Stimulated activated CD4-positive, alpha-beta T cell treated with anti-CD3 and anti-CD28 coated beads, Interleukin-12 subunit alpha, Interleukin-12 subunit beta, amount 100 ng/mL, for 4 hours (primary cell): Measurements from ENCODE around the gene FAM181A.

Experiments
- DNase-seq: peaks from one replicate; pipeline ENCODE4 v3.0.0-alpha.2; 2020

Gene FAM181A

DNA sequence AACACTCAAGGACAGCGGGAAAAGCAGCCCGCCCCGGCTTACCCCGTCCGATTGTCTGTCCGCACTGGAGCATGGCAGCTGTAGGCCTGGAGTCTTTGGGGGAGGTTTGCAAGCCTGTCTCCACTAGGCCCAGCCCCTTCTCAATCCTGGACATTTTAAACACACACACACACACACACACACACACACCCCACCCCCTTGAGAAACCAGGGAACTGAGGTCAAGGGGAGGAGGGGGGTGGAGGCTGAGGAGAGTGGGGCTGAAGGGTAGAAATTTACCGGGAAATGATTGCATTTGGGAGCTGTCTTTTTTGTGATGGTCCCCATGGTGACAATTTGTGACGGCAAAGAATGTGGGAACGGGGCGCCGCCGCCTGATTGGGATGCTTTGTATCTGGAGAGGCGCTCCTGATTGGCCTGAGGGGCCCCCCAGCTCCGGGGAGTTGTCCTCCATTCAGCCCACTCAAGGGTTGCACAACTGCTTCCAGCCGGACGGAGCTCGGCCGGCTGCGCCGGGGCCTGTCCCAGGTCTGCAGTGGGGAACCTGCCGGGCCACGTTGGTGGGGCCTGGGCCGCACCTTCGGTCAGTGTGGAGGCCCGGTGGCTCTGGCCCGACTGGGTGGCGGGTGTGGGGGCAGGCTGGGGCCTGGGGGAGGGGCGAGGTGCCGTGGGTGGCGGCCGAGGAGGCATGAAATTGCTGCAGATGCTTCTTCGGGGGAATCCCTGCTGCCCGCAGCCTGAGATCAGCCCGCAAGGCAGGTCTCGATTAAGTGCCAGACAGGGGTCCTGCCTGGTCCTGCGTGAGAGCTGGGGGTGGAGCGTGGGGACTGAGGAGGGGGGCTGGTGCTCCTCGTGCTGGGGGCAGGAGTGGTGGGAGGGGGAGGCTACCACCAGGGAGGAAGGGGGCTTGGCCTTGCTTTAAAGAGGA, at the start of gene FAM181A:
Gene FAM181A, plus strand, starts transcription at position 472 of the 927 bp plus-strand sequence. CDS start 942 bp downstream, outside the sequence.
- no peak for DNase-seq

DNA sequence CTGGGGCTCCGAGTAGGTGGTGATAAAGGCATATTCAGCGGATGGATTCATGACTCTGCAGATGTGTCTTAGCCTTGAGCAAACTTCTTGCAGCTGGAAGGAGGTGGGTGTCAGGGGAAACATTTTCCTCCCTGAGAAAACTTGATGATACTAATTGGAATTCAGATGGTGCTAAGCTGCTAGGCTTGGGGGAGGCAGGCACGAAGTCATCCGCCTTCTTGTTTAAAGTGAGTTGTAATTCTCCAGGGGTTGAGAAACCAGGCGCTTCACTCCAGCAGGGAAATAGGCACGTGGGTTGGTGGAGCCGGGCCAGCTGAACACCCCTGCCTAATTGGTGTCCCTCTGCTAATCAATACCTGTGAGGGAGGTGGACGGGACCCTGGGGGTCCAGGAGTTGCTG, 48.9 kb upstream of the FAM181A start:
- no peak for DNase-seq

DNA sequence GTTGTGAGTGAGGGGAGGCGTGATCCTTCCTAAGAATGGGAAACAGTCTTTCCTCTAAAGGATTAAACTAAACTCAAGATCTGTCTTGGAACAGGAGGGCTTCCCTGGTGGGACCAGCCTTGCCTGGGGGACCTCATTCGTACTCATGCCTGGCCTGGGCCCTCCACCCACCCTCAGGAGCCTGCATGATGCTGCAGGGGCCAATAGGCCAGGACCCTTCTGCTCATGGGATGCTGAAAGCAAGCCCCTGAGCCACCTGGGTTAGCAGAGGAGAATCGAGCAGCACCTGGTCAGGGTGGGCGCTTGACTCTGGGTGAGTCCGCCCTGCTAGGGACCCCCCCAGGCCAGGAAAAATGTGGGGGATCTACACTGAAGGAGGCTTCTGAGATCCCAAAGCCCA, 48.3 kb upstream of the FAM181A start:
- no peak for DNase-seq

DNA sequence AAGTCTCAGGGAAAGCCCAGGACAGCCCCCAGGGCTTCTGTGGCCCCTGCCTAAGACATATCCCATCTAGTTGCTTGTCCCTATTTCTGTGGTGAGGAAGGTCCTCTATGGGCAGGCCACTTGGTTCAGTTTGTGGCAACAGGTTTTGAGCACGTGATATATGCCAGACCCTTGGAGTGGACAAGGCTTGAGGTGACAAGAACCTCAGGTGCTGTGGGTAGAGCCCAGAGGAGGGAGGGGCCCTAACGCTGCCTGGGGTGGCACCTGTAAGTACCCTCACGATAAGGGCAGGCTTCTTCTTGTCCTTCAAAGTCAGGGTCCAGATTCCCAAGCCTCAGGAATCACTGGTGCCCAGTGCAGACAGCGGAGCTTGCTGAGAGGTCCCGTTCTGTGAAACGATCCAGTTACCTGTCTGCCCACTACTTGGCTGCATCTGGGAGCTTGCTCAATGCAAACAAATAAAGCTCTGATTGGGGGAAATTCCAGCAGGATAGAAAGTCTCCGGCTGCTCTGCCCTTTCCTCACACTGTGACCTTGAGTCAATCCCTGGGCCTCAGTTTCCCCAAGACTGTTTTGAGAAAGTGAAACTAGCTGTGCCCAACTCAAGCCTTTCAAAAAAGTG, 47.7 kb upstream of the FAM181A start:
- DNase-seq: no peak

DNA sequence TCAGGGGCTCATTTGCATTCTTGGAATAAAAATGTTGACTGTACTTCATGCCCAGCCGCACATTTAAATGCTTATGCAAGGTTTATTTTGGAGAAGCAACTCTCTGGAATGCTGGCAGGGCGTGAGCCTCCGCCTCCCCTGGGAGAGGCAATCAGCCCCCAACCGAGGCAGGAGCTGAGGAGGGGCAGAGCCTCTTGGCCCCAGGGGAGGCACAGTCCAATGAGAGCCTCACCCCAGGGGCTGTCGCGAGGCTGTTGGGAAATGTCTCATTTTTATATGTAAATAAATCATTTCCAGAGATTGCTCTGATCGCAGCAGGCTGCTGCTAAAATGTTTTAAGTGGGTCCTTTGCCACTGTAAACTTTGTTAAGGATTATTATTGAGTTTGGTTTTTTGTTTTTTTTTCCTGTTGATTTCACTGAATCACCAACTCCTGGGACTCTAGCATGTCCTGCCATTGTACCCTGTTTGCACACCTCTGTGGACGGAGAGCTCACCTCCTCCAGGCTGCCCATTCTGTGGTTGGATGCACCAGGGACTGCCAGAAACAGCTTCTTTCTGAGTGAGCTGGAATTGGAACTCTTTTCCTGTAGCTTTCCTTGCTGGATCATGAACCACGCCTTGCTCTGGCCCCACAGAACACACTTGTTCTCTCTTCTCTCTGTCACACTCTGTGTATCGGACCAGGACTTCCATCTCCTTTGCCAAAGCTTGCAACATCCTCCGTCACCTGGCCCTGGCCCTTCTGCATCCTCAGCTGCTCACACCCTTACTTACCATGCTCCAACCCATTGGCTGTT, 46.9 kb upstream of the FAM181A start:
- DNase-seq: no peak

DNA sequence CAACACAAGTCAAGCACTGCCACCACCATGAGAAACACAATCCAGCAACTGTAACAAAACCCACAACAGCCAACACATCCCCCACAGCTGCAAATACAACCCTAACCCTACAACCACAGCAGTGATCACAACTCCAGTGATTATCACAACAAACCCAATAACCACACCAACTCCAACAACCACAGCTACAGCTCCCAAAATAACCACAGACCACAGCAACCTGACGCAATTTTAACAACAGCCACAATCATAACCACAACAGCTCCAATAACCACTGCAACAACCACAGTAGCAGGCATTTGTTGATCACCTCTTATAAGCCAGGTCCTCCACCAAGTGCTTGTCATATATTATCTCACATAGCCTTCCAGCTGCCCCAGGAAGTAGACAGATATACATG, 42.2 kb upstream of the FAM181A start:
- no peak for DNase-seq

DNA sequence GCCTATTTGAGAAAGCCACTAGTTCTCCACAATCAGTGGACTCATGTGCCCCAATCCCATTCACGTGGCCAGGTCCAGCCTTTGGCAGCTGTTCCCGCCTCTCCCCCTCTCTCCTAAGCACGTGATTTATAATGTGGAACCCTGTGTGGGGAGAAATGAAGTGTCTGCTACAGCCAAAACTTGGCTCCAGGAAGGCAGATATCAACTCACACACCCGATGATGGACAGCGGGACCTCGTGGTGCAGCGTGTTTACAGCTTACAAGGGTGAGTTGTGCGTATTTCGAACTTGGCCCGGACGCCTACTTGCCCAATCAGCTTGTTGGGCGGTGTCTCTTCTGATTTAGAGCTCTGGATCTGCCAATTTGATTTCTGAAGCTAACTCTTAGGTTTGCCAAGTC, 38.1 kb upstream of the FAM181A start:
- no peak for DNase-seq

DNA sequence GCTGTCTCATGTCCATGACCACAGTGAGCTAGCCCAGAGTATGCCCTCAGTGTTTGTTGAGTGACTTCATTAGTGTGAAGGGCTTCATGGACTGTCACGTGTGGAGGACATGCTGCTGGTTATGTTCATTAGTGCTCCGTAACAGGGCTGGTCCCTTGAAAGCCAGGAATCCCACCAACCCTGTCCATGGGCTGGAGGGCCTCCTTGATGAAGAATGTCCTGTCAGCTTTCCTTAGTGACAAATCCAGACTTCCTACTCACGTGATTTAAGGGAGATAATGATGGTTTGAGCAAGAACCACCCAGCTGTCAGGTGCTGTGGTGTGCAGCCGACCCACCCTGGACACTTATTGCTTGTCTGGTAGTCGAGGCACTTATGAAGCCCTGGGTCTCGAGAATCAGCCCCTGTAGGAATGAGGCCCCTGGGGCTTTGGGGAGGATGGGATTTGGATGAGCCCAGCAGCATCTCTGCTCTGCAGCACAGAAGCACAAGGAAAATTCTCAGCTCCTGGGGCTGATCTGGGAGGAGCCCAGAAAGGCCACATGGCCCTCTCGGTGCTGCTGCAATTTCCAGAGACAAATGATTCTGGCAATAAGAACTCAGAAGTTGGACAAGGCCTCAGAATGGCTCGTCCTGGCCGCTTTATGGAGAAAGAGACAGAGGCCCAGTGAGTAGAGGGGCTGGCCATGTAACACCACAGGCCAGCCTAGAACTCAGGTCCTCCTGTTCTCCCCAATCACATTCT, 37.2 kb upstream of the FAM181A start:
- DNase-seq: no peak

DNA sequence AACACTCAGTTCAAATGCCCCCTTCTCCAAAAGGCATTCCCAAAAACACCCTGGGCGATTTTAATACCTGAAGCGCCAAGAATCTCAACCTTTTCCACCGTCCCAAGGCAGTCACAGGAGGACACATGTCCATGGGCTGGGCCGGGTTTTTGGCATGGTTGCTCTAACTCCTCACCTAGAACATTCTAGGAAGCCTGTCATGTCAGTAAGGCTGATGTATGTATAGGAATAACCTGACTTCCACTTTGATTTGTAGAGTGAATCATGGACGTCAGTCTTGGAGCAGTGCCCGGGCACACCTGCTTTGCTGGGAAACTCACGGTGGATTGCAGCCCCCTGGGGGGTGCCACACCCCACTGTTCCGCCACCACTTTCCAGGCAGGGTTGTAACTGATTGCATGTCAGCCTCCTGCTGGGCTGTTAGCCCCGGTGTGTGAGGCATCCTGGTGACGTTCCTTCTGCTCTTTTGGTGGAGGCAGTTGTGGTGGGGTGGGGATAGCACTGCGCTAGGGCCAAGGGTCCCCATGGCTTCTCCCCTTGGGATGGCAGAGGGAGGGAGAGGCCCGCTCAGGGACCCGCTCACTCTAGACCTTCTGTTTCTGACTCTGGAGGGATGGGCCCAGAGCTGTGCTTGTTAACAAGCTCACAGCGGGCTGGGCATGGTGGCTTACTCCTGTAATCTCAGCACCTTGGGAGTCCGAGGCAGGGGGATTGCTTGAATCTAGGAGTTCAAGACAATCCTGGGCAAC, 35.2 kb upstream of the FAM181A start:
- no peak for DNase-seq

DNA sequence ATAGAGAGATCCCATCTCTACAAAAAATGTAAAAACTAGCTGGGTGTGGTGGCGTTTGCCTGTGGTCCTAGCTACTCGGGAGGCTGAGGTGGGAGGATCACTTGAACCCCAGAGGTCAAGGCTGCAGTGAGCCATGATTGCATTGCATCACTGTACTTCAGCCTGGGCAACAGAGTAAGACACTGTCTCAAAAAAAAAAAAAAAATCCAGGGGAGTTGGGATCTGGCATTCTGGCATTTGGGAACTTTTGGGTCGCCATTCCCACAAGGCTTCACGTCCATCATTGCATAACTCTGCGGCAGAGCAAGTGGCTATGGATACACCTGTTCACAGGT, 34.7 kb upstream of the FAM181A start:
- DNase-seq: no peak

DNA sequence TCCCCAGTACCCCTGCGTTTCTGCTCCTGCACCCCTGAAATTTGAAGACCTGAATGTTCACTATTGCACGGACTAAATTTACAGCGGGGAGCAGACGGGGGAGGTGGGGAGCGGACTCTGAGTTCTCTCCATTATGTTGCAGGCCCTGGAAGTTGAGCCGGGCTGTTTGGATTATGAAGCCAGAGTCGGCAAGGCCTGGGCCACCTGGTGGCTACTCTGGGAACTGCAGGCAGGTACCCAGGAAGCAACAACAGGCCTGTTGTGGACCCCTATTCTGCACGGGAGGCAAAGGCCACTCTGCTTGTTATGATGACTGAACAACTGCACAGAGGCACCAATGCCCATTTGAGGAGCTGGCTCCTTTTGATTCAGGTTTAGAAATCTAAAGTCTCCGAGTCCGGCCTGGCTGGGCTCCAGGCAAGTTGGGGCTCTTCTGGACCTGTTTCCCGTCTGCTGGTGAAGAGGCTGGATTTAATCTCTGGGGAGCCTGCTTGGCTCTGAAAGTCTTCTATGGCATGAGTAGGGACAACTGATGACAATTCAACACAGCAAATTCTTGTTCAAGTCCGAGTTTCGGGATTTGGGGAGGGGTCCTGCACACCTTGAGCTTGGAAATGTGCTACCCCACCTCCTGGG, 34.1 kb upstream of the FAM181A start:
- peak; percentile 76 for DNase-seq

DNA sequence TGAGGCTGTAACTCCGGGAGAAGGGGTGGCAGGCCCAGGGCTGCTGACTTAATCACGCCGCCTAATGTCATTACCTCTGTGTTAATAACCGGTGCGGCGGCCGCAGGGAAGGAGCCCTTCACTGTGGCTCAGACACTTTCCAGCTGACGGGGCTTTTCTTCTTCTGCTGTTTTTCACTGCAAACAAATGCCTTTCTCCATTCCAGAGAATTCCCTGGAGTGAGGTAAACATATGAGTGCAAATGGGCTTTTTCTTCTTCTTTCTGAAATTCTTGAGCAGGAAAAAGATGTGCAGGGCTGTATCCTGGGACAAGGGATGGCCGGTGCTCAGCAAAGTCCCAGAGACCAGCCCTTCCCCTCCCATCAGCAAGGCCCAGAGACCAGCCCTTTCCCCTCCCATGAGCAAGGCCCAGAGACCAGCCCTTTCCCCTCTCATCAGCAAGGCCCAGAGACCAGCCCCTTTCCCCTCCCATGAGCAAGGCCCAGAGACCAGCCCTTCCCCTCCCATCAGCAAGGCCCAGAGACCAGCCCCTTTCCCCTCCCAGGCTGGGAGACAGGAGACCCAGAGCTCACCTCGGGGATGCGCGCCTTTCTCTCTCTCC, 33.4 kb upstream of the FAM181A start:
- DNase-seq: no peak

DNA sequence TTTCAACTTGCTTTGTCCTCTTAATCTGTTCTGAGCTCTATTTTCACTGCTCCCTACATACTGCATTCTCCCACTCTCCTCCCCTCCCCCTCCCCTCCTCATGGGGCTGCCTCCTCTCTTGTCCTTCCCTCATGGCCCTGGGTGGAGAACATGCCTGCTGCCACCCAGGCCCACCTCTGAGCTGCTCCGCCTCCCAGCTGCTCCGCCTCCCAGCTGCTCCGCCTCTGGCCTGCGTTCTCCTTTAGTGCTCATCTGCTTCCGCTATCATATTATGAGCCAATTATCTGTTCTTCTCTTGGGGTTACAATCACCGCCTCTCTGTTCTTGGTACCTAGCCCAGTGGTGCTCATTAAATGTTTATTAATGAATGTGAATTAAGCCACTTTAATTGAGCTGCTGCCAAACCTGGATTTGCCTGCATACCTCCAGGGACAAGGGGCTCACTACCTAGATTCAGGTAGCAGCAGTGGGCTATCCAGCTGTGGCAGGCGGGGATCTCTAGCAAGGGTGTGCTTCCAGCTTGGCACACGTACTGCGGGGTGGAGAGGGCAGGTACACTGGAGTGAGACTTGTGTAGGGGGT, 32.0 kb upstream of the FAM181A start:
- no peak for DNase-seq

DNA sequence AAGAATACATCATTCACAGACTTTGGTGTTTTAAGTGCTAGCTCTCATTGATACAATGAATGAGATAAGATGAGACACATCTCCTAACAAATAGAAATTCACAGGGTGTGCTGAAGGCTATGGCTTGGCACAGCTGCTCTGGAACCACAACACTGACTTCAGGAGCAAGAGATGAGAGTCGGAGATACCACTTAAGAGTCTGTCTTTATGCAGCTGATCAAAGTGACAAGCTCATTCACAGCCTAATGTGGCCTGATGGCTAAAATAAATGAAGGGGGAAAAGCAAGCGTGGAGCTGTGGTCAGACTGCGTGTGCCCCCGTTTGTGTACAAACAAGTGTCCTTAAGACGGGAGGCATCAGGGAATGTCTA, 29.7 kb upstream of the FAM181A start:
- DNase-seq: no peak

DNA sequence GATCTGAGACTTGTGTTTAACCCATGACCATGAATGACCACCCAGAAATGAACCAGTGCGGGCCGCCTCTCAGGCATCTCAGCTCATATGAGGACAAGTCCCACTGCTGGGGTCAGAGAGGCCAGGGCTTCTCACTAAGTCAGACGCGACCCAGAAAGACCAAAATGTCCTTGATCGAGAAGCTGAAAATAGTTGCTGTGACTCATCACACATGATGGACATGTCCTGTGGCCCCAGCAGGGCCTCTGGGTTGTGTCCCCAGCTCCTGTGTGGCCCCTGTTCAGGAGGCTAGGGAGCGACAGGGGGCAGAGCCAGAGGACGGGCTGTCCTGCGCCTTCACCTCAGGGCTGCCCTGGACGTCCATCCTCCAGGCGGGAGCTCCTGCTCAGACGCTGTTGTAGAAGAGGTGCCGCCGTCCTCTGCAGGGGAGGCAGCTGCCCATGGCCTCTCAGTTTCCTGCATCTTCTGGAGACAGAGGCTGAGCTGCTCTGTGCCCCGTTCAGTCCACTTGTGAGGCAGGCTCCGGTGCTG, 29.0 kb upstream of the FAM181A start:
- no peak for DNase-seq

DNA sequence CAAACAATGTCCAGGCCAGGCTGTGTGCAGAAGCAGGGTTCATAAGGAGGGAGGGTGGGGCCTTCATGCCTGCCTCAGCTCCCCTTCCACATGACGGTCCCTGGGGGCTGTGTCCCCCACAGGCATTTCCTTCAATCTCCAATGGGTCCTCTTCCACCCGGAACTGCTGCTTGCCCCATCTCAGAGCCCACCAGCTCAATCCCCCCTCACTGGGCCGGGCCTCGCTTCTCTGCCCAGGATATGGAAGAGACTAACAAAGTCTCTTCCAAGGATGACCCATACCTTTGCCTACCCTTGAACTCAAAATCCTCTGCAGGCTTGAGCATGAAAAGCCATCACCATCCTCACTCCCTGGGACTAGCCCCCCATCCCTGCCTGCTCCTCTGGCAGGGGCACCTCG, 28.4 kb upstream of the FAM181A start:
- no peak for DNase-seq

DNA sequence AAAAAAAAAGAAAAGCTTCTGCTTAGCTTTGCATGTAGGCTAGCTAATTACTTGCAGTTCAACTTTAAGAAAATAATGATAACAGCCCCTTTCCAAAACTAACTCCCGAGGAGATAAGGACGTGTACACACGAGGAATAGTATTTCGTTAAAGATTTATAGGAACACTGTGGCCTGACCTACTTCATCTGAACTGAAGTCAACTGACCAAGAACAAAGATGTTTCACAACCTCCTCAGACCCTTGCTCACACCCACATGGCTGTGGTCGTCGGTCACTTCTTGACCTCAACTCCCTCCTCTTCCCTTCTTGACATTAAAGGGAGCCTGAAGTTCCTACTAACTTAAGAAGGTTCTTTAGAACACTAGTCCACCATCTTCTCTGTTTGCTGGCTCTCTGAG, 25.3 kb upstream of the FAM181A start:
- no peak for DNase-seq

DNA sequence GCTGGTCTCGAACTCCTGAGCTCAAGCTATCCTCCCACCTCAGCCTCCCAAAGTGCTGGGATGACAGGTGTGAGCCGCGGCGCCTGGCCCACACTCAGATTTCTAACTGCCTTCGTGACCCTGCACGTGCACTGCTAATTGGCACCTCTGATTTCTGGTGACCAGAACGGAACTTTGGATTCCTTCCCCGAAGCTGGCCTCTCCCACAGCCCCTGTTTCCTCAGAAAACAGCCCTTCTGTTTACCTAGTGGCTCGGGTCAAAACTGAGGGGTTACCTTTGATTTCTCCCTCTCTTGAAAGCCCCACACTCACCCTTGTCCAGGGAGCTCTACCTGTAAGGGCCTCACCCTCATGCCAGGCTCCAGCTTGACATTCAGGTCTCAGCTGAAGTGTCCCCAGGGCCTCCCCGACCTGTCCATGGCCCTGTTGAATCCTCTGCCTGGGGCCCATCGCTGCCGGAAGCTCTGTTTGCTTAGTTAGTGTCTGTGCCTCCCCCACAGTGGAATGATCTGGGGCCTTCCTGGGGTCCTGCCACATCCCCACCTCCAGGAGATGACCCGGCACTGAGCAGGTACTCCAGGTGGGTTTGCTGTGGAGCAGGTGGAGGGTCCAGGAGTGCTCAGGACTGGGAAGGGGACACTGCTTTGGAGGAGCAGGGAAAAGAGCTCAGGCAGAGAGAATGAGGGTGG, 24.4 kb upstream of the FAM181A start:
- DNase-seq: no peak

DNA sequence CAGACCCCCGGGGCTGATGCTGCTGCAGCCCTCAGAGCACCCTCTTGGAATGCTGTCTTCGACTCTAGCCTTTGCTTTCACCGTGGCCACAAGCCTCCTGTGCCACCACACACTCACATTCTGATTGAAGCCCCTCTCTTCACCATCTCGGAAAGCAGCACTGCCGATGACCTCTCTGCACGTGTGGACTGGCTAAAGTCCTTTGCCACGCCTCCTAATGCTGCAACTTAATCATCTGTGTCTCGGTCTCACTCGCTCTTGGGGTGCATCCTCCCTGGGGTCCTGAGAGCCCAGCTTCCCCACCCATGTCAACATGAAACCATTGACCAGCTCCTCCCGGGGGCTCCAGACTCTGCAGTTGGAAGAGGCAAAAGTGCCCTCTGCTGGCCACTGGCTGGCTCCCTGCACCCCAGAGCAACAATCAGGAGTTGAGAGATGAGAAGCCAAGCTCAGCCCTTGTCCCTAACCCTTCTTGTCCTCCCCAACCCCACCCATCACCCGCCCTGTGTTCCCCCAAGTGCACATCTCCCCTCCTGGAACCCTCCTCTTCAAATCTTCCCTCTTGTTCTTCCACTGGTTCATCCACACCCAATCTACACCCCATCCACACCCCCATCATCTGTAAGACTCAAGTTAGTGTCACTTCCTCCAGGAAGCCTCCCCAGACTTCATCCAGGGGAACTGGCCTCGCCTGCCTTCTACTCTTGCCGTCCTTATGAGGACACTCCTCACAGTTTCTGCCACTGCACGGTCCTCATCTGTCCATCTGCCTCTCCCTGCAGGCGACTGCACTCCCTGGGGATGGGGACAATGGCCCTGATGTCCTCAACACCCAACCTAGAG, 23.6 kb upstream of the FAM181A start:
- DNase-seq: no peak
